Loucy (cell line): Measurements from ENCODE around the gene PHF5A.
"Not testable (repeated sequence)": the region's sequence is repeated elsewhere in the genome, so short reads cannot be mapped to it uniquely, and the experiment has no call there.

Source experiments
- H2AFZ ChIP-seq: fragments of 200-600 bp; sonication (generic); 2 replicates; pipeline ENCODE4 v1.6.0; 2016; ENCODE audit warnings: antibody characterized with exemption, mild to moderate bottlenecking, low read length, moderate library complexity
- H3F3A ChIP-seq: fragments of 200-600 bp; 2 replicates; pipeline ENCODE4 v1.6.0; 2016; ENCODE audit warnings: antibody characterized with exemption, low read depth, mild to moderate bottlenecking
- H3K27me3 ChIP-seq: fragments of 200-600 bp; sonication (generic); 2 replicates; pipeline ENCODE4 v1.6.1; 2014; ENCODE audit warnings: low read length, mild to moderate bottlenecking; ENCODE audit not compliant: insufficient read depth, poor library complexity, severe bottlenecking
- H3K36me3 ChIP-seq: fragments of 200-600 bp; sonication (generic); 2 replicates; pipeline ENCODE4 v1.6.1; 2016; ENCODE audit warnings: low read length; ENCODE audit not compliant: insufficient read depth
- H3K4me1 ChIP-seq: fragments of 200-600 bp; sonication (generic); 2 replicates; pipeline ENCODE4 v1.5.1; 2014; ENCODE audit warnings: low read length, mild to moderate bottlenecking; ENCODE audit not compliant: insufficient read depth, poor library complexity, severe bottlenecking
- H3K4me2 ChIP-seq: fragments of 200-600 bp; sonication (generic); 2 replicates; pipeline ENCODE4 v1.6.0; 2014; ENCODE audit warnings: antibody characterized with exemption, low read length, low read depth, mild to moderate bottlenecking; ENCODE audit not compliant: poor library complexity, severe bottlenecking
- H3K4me3 ChIP-seq: fragments of 200-600 bp; sonication (generic); 2 replicates; pipeline ENCODE4 v1.5.1; 2014; ENCODE audit warnings: low read length, mild to moderate bottlenecking, mixed read lengths; ENCODE audit not compliant: poor library complexity, severe bottlenecking
- H3K79me2 ChIP-seq: fragments of 200-600 bp; sonication (generic); 2 replicates; pipeline ENCODE4 v1.6.1; 2014; ENCODE audit warnings: low read length; ENCODE audit not compliant: insufficient read depth
- H3K9ac ChIP-seq: fragments of 200-600 bp; sonication (generic); 2 replicates; pipeline ENCODE4 v1.6.0; 2014; ENCODE audit warnings: mild to moderate bottlenecking, low read depth, low read length, moderate library complexity; ENCODE audit not compliant: poor library complexity, severe bottlenecking
- H3K9me2 ChIP-seq: fragments of 200-600 bp; sonication (generic); replicated peaks from 2 replicates; pipeline ENCODE4 v1.6.1; 2016; ENCODE audit warnings: low read depth, low read length, mixed read lengths
- H3K9me3 ChIP-seq: fragments of 200-600 bp; sonication (generic); 2 replicates; pipeline ENCODE4 v1.6.1; 2014; ENCODE audit warnings: mild to moderate bottlenecking, antibody characterized with exemption, low read length, low read depth; ENCODE audit not compliant: insufficient read depth
- H4K20me1 ChIP-seq: fragments of 200-600 bp; sonication (generic); 2 replicates; pipeline ENCODE4 v1.6.0; 2014; ENCODE audit warnings: antibody characterized with exemption, low read length, mild to moderate bottlenecking; ENCODE audit not compliant: insufficient read depth, poor library complexity, severe bottlenecking
- EZH2phosphoT487 ChIP-seq: fragments of 200-600 bp; IDR thresholded peaks from 2 replicates; pipeline ENCODE4 v1.6.1; 2018; ENCODE audit warnings: antibody characterized with exemption, mild to moderate bottlenecking, moderate library complexity, borderline replicate concordance
- TF ChIP-seq, protein P1 (sequence below): fragments of 200-600 bp; sonication (generic); conservative IDR thresholded peaks from 2 replicates; pipeline ENCODE4 v1.5.1; 2014; ENCODE audit warnings: mild to moderate bottlenecking, antibody characterized with exemption, low read length

PHF5A gene

DNA sequence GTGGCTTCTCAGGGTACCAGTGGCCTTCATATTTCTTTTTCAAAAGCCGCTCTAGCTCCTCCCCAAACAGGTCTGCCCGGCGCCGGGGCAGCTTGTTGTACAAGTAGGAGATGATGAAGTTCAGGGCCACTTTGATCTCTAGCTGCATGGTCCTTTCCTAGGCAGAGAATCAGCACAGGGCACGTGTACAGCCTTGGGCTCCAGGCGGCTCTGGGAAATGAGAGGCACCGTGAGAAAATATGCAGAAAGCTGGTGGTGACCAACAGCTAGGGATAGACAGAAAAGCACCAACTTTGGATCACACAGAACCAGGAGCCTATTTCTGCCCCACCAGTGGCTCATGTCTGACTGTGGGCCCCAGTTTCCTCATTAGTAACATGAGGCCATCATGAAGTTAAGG lies 31.3 kb downstream of the PHF5A start:
- H3K36me3 ChIP-seq = peaks cover 34% of the 10 kb centered on the region; the same call in 1 of the 2 replicates
- H3K9me3 ChIP-seq = no peaks in the 10 kb centered on the region
- H3K4me3 ChIP-seq = no peak overlapping the region
- peaks cover 10% of the 10 kb centered on the region for H4K20me1 ChIP-seq
- no peak overlapping the region for H2AFZ ChIP-seq
- TF ChIP-seq, protein P1, sequence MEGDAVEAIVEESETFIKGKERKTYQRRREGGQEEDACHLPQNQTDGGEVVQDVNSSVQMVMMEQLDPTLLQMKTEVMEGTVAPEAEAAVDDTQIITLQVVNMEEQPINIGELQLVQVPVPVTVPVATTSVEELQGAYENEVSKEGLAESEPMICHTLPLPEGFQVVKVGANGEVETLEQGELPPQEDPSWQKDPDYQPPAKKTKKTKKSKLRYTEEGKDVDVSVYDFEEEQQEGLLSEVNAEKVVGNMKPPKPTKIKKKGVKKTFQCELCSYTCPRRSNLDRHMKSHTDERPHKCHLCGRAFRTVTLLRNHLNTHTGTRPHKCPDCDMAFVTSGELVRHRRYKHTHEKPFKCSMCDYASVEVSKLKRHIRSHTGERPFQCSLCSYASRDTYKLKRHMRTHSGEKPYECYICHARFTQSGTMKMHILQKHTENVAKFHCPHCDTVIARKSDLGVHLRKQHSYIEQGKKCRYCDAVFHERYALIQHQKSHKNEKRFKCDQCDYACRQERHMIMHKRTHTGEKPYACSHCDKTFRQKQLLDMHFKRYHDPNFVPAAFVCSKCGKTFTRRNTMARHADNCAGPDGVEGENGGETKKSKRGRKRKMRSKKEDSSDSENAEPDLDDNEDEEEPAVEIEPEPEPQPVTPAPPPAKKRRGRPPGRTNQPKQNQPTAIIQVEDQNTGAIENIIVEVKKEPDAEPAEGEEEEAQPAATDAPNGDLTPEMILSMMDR = no peak
- TF ChIP-seq EZH2phosphoT487 = no peak
- H3F3A ChIP-seq = no peaks in the 10 kb centered on the region
- no peaks in the 10 kb centered on the region for H3K27me3 ChIP-seq
- no peaks in the 10 kb centered on the region for H3K9me2 ChIP-seq
- H3K9ac ChIP-seq = no peak overlapping the region
- no peaks in the 10 kb centered on the region for H3K4me1 ChIP-seq
- no peak overlapping the region for H3K4me2 ChIP-seq
- H3K79me2 ChIP-seq = peaks cover 56% of the 10 kb centered on the region; the same call in 1 of the 2 replicates

DNA sequence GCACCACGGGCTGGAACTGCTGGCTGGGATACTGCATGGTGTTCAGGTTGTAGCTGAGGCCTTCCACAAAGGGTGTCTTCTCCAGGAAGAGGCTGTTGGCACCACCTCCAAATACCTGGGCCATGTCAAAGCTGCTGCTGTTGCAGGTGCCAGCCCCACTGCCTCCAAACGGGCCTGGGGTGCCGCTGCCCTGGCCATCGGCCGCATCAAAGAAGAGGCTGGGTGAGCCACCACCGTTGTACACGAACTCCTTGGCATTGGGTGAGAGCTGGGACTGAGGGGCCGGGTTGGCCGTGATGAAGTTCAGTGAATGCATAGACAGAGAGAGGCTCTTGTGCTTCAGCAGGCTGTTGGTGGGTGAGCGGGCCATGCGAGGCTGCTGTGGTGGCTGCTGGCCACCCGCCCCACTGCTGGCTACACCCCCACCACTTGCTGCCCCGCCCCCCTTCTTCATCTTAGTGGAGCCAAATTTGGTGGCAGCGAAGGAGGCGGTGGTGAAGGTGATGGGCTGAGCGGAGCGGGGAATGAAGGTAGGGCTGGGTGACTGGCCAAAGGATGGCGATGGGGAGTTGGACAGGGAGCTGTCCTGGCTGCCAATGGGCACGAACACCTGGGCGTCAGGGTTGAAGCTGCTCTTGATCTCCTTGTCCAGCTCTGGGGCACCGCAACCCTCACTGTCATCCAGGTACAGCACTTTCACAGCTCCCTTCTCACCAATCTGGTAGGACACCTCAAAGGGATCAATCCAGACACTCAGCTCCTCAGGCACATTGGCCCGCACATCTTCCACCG lies 32.0 kb downstream of the PHF5A start:
- Histone ChIP-seq H4K20me1 (peaks cover 9% of the 10 kb centered on the region), H3K79me2 (peaks cover 49% of the 10 kb centered on the region; the same call in 1 of the 2 replicates), H3K9me3 (no peaks in the 10 kb centered on the region), H3K4me3 (no peak overlapping the region), H3F3A (no peaks in the 10 kb centered on the region), H3K27me3 (no peaks in the 10 kb centered on the region), H3K4me2 (no peak overlapping the region), H3K9ac (no peak overlapping the region), H3K36me3 (peaks cover 34% of the 10 kb centered on the region; the same call in 1 of the 2 replicates), H3K4me1 (no peaks in the 10 kb centered on the region), H2AFZ (no peak overlapping the region), H3K9me2 (no peaks in the 10 kb centered on the region)
- TF ChIP-seq, protein P1 = no peak
- TF ChIP-seq EZH2phosphoT487 = no peak

DNA sequence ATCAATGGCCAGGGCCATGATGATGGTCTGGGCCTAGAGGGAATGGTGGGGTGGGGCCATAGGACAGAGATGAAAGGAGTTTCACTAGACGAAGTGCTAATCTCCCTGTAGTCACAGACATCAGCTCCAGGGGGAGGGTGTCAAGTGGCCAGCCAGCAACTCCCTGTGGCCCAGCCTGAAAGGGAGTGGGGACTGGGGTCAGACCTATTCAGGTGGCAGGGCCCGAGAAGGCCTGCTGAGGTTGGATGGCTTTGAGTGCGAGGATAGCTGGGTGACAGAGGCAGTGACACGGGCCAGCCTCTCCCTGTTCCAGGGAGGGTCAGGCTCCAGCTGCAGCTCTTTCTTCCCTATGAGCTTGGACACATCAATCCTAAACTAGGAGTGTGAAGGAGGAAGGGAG lies 32.9 kb downstream of the PHF5A start:
- peaks cover 34% of the 10 kb centered on the region; the same call in 1 of the 2 replicates for H3K36me3 ChIP-seq
- peaks cover 40% of the 10 kb centered on the region; the same call in 1 of the 2 replicates for H3K79me2 ChIP-seq
- no peak for TF ChIP-seq EZH2phosphoT487
- TF ChIP-seq, protein P1 = no peak
- no peak overlapping the region for H2AFZ ChIP-seq
- H3K9me2 ChIP-seq = no peaks in the 10 kb centered on the region
- no peaks in the 10 kb centered on the region for H3K9me3 ChIP-seq
- H3K4me3 ChIP-seq = no peak overlapping the region
- H4K20me1 ChIP-seq = peaks cover 9% of the 10 kb centered on the region
- no peaks in the 10 kb centered on the region for H3F3A ChIP-seq
- no peaks in the 10 kb centered on the region for H3K4me1 ChIP-seq
- no peaks in the 10 kb centered on the region for H3K27me3 ChIP-seq
- no peak overlapping the region for H3K9ac ChIP-seq
- H3K4me2 ChIP-seq = no peak overlapping the region

DNA sequence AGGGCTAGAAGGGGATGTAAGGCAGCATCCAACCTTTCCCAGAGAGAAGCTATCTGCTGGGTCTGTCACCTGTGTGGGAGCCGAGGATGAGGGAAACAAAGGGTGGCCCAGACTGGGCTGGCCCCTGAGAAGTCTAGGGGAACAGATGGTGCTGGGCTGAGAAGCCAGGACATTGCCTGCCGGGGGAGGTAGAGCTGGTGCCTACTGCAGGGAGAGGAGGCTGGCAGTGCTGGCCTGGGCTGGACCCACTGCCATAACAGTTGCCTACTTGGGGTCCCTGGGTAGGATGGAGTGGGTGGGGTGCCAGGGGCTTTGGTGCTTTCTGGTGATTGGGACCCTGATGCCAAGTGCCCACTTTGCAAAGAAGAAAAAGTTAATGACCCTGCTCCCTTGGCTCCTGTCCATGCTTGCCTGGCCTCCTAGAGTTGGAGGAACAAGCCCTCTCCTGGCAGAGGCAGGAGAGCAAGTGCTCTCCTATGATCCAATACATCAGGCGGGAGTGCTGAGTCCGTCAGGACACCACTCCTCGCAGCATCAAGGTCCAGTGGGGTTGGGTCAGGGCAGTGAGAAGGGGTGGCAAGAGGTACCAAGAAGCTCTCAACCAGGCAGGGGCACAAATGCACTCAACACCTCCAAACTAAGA lies 34.0 kb downstream of the PHF5A start:
- not testable (repeated sequence) for H3K9ac ChIP-seq, H3K9me2 ChIP-seq, H2AFZ ChIP-seq, H3F3A ChIP-seq, H3K4me1 ChIP-seq, H3K4me2 ChIP-seq, H3K9me3 ChIP-seq, H4K20me1 ChIP-seq, H3K27me3 ChIP-seq, H3K4me3 ChIP-seq
- H3K36me3 ChIP-seq = peaks cover 34% of the 10 kb centered on the region; the same call in 1 of the 2 replicates
- H3K79me2 ChIP-seq = peaks cover 31% of the 10 kb centered on the region; the same call in 1 of the 2 replicates

DNA sequence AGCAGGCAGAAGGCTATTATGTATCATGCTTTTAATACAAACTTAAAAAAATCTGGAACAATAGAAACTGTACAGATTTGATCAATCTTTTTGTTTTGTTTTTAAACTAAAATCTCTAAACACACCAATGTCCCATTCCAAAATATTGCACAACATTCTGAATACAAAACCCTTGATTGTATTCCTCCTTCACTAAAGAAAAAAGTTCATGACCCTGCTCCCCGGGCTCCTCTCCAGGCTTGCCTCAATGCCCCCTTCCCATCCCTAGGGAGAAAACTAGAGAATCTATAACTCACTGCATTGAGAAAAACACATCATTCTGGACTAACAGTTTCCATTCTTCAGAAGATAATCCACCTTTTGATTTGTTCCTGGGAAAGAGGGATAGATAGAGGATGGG lies 35.0 kb downstream of the PHF5A start:
- H3K4me2 ChIP-seq, H3K9me3 ChIP-seq, H3K27me3 ChIP-seq, H3K4me1 ChIP-seq, H3K4me3 ChIP-seq, H4K20me1 ChIP-seq, H3F3A ChIP-seq, H2AFZ ChIP-seq, H3K9ac ChIP-seq, H3K9me2 ChIP-seq: not testable (repeated sequence)
- H3K36me3 ChIP-seq = peaks cover 34% of the 10 kb centered on the region; the same call in 1 of the 2 replicates
- H3K79me2 ChIP-seq = peaks cover 25% of the 10 kb centered on the region; the same call in 1 of the 2 replicates
